Testis (tissue), 2 donors: ENCODE data around the gene FRMD4B.

Experiments used
- POLR2A ChIP-seq: fragments of 450-650 bp; IDR thresholded peaks from one replicate; pipeline ENCODE4 v1.6.1; 2017; ENCODE audit warnings: antibody characterized with exemption, mild to moderate bottlenecking, moderate library complexity
- TF ChIP-seq, protein P1 (sequence below), 3 experiments: fragments of 450-650 bp in 2 of 3; fragments of 200-600 bp in 1 of 3; sonication (generic) in 1 of 3; IDR thresholded peaks; one replicate each; pipeline ENCODE4 v1.5.1; 2016 to 2019; ENCODE audit warnings: antibody characterized with exemption in 3 of 3, mild to moderate bottlenecking in 2 of 3, moderate library complexity in 1 of 3

DNA sequence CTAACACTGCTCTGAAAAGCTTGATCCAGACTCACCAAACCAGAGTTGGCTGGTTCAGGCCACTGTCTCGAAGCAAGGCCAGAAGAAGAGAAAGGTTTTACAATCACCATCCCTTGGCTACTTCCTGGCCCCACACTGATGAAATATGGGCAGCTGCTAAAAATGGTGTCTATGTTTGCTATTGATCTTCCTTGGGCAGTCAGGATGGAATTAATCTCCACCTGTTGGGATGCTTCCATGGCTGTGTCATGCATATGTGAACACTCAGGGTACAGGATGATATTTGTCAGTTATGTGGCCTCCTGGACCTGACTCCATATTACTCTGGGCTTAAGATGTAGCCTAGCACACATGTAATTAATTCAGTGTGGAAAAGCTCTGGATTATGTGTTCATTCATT lies 61.9 kb downstream of the FRMD4B start:
- TF ChIP-seq, protein P1, sequence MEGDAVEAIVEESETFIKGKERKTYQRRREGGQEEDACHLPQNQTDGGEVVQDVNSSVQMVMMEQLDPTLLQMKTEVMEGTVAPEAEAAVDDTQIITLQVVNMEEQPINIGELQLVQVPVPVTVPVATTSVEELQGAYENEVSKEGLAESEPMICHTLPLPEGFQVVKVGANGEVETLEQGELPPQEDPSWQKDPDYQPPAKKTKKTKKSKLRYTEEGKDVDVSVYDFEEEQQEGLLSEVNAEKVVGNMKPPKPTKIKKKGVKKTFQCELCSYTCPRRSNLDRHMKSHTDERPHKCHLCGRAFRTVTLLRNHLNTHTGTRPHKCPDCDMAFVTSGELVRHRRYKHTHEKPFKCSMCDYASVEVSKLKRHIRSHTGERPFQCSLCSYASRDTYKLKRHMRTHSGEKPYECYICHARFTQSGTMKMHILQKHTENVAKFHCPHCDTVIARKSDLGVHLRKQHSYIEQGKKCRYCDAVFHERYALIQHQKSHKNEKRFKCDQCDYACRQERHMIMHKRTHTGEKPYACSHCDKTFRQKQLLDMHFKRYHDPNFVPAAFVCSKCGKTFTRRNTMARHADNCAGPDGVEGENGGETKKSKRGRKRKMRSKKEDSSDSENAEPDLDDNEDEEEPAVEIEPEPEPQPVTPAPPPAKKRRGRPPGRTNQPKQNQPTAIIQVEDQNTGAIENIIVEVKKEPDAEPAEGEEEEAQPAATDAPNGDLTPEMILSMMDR (IDR thresholded peaks at IDR 0.05), result no peak
- TF ChIP-seq POLR2A, result no peak
